Osteocyte (in vitro differentiated cells): ENCODE data around the gene SHMT2. TPM values are rescaled to one million over a fixed set of nuclear protein-coding genes. Genes with fewer than 3 reads are reported as not detected.
"Not testable (repeated sequence)": the region's sequence is repeated elsewhere in the genome, so short reads cannot be mapped to it uniquely, and the experiment has no call there.

Source experiments
- DNase-seq: peaks from one replicate; pipeline ENCODE4 v3.0.0; 2021; ENCODE audit warnings: mixed read lengths; ENCODE audit not compliant: unreplicated experiment; ENCODE audit errors: extremely low spot score
- H3K27ac Mint-ChIP-seq: one replicate; pipeline ENCODE4 v1.8.0; 2021; ENCODE audit warnings: mild to moderate bottlenecking, mixed read lengths; ENCODE audit not compliant: unreplicated experiment
- H3K27me3 Mint-ChIP-seq: one replicate; pipeline ENCODE4 v1.8.0; 2021; ENCODE audit warnings: mixed read lengths; ENCODE audit not compliant: unreplicated experiment
- H3K36me3 Mint-ChIP-seq: one replicate; pipeline ENCODE4 v1.8.0; 2021; ENCODE audit warnings: mixed read lengths; ENCODE audit not compliant: unreplicated experiment
- H3K4me1 Mint-ChIP-seq: one replicate; pipeline ENCODE4 v1.8.0; 2021; ENCODE audit warnings: mixed read lengths; ENCODE audit not compliant: unreplicated experiment
- H3K4me3 Mint-ChIP-seq: one replicate; pipeline ENCODE4 v1.8.0; 2021; ENCODE audit warnings: mild to moderate bottlenecking, moderate library complexity, mixed read lengths; ENCODE audit not compliant: unreplicated experiment
- H3K9me3 Mint-ChIP-seq: one replicate; pipeline ENCODE4 v1.8.0; 2021; ENCODE audit warnings: mixed read lengths; ENCODE audit not compliant: unreplicated experiment
- total RNA-seq: library from RNA; stranded (reverse); gene quantifications from 2 replicates; pipeline ENCODE4 v1.2.1, GENCODE V29; 2021
- TF ChIP-seq, protein P1 (sequence below): fragments of 200-600 bp; sonication (generic); IDR thresholded peaks from 2 replicates; pipeline ENCODE4 v1.5.0; 2021; ENCODE audit warnings: antibody characterized with exemption, mild to moderate bottlenecking, moderate library complexity

Gene SHMT2
- total RNA-seq, 1 donor from 2014 or later = 263 TPM

DNA sequence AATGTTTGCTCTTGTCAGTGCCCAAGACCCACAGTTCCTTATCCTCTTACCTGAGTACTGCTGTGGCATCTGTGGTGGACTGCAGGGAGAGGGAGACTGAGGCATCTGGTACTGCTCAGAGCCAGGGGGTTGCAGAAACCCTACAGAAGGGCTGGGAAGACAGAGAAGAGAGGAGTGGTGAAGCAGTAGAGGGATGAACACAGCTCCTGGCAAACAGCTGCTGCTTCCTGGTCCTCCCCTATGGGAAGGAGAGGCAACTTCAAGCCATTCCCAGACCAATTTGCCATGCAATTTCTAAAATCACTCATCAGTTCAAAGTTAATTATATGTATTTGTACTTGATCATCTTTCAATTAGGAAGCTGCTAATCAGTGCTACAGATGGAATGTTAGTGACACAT is 37.2 kb downstream of the SHMT2 start:
- Mint-ChIP-seq H3K27me3 (no peaks in the 10 kb centered on the region), H3K36me3 (peaks cover 40% of the 10 kb centered on the region), H3K9me3 (no peaks in the 10 kb centered on the region), H3K4me1 (peaks cover 2% of the 10 kb centered on the region), H3K4me3 (no peak overlapping the region), H3K27ac (no peak overlapping the region)
- DNase-seq = no peak
- TF ChIP-seq, protein P1, sequence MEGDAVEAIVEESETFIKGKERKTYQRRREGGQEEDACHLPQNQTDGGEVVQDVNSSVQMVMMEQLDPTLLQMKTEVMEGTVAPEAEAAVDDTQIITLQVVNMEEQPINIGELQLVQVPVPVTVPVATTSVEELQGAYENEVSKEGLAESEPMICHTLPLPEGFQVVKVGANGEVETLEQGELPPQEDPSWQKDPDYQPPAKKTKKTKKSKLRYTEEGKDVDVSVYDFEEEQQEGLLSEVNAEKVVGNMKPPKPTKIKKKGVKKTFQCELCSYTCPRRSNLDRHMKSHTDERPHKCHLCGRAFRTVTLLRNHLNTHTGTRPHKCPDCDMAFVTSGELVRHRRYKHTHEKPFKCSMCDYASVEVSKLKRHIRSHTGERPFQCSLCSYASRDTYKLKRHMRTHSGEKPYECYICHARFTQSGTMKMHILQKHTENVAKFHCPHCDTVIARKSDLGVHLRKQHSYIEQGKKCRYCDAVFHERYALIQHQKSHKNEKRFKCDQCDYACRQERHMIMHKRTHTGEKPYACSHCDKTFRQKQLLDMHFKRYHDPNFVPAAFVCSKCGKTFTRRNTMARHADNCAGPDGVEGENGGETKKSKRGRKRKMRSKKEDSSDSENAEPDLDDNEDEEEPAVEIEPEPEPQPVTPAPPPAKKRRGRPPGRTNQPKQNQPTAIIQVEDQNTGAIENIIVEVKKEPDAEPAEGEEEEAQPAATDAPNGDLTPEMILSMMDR = no peak

DNA sequence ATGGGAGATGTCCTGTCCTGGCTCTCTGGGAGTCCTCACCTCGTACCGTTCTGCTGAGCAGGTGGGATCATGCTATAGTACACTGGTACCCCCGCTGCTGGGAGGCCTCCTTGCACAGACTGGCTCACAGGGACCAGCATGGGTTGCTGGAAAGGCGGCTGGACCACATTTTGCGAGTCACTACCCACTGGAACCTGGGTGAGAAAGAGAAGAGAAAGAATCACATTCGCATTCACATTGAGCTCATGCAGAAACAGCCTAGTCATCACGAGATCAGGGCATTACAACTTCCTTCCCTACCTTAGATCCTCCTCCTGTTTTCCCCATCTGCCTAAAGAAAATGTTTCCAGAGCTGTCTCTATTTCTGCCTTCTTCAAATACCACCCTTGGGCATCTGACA is 38.8 kb downstream of the SHMT2 start:
- TF ChIP-seq, protein P1 = no peak
- H3K4me1 Mint-ChIP-seq = peaks cover 13% of the 10 kb centered on the region
- peaks cover 46% of the 10 kb centered on the region for H3K36me3 Mint-ChIP-seq
- H3K27ac Mint-ChIP-seq = peak overlapping the region; percentile 5
- no peaks in the 10 kb centered on the region for H3K27me3 Mint-ChIP-seq
- H3K9me3 Mint-ChIP-seq = no peaks in the 10 kb centered on the region
- no peak for DNase-seq
- no peak overlapping the region for H3K4me3 Mint-ChIP-seq

DNA sequence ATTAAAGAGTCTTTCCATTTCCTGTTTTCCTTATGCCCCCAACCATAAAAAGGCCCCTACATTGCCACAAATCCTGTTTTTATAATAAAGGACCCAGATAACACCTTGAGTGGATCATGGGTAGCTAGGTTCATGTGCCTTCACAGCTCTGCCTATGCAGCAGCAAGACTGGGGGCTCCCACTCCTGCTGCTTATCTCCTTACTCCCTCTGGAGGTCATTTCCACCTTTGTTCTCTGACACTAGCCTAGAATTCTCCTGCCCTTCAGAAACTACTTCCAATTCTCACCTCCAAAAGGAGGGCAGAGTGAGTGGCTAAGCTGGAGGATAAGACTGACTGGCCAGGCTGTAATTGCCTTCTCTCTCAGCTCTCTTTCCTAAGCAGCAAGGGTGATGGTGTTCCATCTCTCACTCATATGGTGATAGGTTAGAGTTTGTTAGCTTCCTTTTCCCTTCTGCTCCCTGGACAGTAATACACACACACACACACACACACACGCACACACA is 41.5 kb downstream of the SHMT2 start:
- TF ChIP-seq, protein P1 = no peak
- no peak for DNase-seq
- H3K9me3 Mint-ChIP-seq = no peaks in the 10 kb centered on the region
- H3K4me1 Mint-ChIP-seq = peaks cover 14% of the 10 kb centered on the region
- no peaks in the 10 kb centered on the region for H3K27me3 Mint-ChIP-seq
- H3K4me3 Mint-ChIP-seq = no peak overlapping the region
- H3K36me3 Mint-ChIP-seq = peaks cover 52% of the 10 kb centered on the region
- H3K27ac Mint-ChIP-seq = no peak overlapping the region

DNA sequence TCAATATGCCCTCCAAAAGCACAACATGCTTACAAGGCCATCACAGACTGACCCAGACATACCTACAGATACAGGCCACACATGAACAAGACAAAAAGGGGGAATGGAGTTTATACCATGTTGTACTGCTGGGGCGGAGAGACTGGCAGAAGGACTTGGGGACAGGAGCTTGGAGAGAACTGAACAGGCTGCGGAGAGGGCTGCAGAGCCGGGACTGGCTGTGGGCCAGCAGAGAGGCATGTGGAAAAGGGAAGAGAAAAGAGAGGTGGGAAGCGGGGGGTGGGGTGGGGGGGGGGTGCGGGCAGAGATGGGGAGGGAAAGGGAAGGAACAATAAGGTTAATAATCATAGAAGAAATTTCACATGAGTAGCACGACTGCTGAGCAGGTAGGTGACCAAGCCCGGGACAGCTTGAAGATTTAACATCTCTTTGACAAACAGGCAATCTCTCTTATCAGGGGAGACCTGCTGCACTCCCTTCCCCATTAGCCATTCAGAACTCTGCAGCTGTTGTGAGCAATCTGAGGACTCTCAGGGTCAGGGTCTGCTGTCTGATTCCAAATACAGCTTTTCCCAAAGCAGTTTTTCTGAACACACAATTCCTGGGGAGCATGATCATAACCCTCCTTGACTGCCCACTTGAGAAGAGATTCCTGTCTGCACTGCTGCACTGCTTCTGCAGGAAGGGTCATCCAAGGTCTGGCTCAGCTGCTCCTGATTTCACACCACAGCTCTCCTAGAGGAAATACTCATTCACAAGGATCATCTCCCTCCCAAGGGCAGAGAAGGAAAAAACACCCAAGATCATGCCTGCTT is 43.0 kb downstream of the SHMT2 start:
- TF ChIP-seq, protein P1 = no peak
- DNase-seq = no peak
- H3K4me1 Mint-ChIP-seq = peaks cover 16% of the 10 kb centered on the region
- H3K36me3 Mint-ChIP-seq = peaks cover 49% of the 10 kb centered on the region
- H3K27ac Mint-ChIP-seq = peak overlapping the region; percentile 63
- no peaks in the 10 kb centered on the region for H3K27me3 Mint-ChIP-seq
- no peaks in the 10 kb centered on the region for H3K9me3 Mint-ChIP-seq
- H3K4me3 Mint-ChIP-seq = no peak overlapping the region

DNA sequence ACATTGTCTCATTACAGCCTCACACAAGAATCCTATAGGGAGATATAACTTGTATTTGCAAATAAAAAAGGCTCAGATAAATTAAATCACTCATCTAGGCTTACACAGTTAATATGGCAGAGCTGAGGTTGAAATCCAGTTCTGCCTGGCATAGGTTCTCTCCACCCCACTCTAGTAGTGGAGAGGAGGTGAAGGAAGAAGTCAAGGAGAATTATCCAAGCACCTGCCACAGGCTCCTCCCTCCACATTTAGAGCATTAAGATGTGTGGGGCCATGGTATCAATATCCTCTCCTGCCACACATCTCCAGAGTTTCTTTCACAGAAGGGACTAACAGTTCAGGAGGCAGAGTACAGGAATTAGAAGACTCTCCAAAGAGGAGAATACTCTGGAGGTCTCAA is 44.0 kb downstream of the SHMT2 start:
- Mint-ChIP-seq H3K9me3 (no peaks in the 10 kb centered on the region), H3K36me3 (peaks cover 50% of the 10 kb centered on the region), H3K4me3 (no peak overlapping the region), H3K27me3 (no peaks in the 10 kb centered on the region), H3K27ac (peak overlapping the region; percentile 63), H3K4me1 (peaks cover 16% of the 10 kb centered on the region)
- TF ChIP-seq, protein P1 = no peak
- DNase-seq = no peak

DNA sequence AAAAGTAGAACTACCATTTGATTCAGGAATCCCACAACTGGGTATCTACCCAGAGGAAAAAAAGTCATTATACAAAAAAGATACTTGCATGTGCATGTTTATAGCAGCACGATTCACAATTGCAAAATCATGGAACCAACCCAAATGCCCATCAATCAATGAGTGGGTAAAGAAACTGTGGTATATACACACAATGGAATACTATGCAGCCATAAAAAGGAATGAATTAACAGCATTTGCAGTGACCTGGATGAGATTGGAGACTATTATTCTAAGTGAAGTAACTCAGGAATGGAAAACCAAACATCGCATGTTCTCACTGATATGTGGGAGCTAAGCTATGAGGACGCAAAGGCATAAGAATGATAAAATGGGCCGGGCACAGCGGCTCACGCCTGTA is 46.7 kb downstream of the SHMT2 start:
- not testable (repeated sequence) for H3K9me3 Mint-ChIP-seq, H3K27me3 Mint-ChIP-seq
- peaks cover 44% of the 10 kb centered on the region for H3K36me3 Mint-ChIP-seq

More for the DNA sequence above, 46.7 kb downstream of the SHMT2 start:
- peaks cover 33% of the 10 kb centered on the region for H3K4me1 Mint-ChIP-seq
- H3K27ac Mint-ChIP-seq, H3K4me3 Mint-ChIP-seq, DNase-seq: not testable (repeated sequence)
